GF-D8 (cell line): ENCODE measurements around the gene IRF2BP1.
A peak's percentile ranks its signal among the peaks of the same experiment; 100 is the strongest.

Experiments used
- DNase-seq: peaks from one replicate; lab custom pipeline; 2025; lab: John Stamatoyannopoulos, UW

The IRF2BP1 gene

DNA sequence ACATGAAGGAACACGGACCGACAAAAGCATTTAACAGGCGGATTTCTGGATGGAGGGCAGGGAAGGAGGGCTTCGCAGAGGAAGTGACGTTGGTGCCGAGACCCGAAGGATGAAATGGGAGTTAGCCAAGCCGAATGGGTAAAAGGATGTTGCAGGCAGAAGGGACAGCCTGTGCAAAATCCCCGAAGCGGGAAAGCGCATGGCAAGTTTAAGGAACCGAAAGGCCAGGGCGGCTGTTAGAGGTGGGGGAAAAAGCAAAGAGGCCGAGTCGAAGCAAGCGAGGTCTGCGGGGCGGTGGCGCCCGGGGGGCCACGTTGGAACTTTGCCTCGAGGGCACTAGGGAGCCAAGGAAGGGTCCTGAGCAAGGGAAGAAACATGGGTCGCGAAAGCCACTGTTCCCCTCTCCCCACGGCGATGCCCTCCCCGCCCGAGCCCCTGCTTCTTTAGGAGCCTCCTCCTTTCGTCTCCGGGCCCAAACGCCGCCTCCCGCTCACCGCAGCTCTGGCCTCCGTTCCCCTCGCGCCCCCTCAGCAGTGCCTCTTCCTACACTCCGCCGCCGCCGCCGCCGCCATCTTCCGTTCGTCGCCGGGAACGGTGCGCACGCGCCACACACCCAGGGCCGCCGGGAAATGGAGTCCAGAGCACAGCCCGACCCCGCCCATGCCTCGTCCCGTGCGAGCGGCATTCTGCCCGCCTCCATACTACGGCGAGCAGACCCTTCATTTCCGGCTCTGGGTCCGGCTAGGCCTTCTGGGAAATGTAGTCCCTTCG, 23.2 kb downstream of the IRF2BP1 start, which contains the start of gene SYMPK:
Gene SYMPK (minus strand): TSS at position 584 of the 771 bp plus-strand sequence. CDS start 8,652 bp downstream, outside the sequence.
- DNase-seq = peak; percentile 95

GRCh38 chr19:45862271-45862563, 23.7 kb downstream of the IRF2BP1 start:
- peak; percentile 19 for DNase-seq

- DNase-seq = no peak
These were observed 25.3 kb downstream of the IRF2BP1 start for GRCh38 chr19:45860359-45861259.

GRCh38 chr19:45854167-45854778, 31.7 kb downstream of the IRF2BP1 start:
- no peak for DNase-seq

DNA sequence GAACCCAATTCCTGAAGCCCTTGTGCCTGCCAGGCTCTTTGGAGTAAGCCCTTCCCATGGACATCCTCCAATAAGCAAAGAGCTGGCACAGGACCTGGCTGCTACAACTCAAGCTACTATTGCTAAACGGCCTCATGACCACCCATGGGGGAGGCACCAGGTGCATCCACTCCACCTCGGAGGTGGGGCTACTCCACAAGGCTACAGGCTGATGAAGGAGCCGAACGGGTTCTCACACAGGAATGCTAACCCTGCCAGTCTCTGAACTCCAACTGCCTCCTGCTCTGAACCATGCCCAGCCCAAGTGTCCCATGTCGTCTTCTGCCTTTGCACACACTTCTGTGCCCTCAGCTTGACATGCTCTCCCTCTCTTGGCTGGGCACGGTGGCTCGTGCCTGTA, 33.0 kb downstream of the IRF2BP1 start:
- DNase-seq = no peak

- no peak for DNase-seq
These were observed 33.7 kb downstream of the IRF2BP1 start for GRCh38 chr19:45852145-45852750.

DNA sequence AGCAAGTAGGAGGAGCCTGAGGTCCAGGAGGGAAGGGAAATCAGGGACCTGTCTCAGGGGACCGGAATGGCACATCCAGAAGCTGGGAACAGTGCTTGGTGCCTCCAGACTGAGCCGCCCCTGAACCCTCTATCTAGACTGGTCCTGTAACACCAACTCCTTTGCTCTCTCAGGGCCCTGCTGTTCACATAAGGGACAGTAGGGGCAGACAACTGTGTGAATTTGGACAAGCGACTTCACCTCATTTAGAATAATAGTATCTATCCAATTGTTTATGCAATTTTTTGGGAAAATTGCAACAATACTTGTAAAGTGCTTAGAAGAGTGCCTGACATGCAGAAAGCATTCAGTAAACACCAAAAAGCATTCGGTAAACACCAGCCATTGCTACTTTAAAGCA, 37.0 kb downstream of the IRF2BP1 start:
- DNase-seq = no peak

DNA sequence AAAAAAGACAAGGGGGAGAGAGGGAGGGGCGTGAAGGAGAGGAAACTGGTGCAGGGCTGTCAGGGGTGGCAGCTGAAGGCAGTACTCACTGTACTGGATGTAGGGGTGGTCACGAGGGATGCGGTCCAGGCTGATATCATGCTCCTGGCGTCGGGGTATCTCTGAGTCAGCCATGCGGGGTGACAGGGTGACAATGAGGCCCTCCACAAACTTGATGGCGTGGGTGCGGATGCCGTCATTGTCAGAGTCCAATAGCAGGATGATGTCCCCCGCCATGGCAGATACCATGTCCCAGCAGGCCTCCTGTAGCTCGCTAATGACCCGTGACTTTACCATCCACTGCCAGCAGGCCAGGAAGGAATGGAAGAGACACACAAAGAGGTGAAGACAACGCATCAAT, 38.3 kb downstream of the IRF2BP1 start:
- no peak for DNase-seq

GRCh38 chr19:45842198-45842597, 43.7 kb downstream of the IRF2BP1 start:
- DNase-seq = no peak

- no peak for DNase-seq
These were observed 51.0 kb downstream of the IRF2BP1 start for GRCh38 chr19:45834970-45835369.
